Glomerular visceral epithelial cell (primary cell): ENCODE measurements around the gene IQGAP1.
"Not testable (repeated sequence)": the region's sequence is repeated elsewhere in the genome, so short reads cannot be mapped to it uniquely, and the experiment has no call there.

Experiments used
- DNase-seq: peaks from one replicate; pipeline ENCODE4 v3.0.0-alpha.2; 2016; ENCODE audit errors: extremely low spot score

The IQGAP1 gene

GRCh38 chr15:90376789-90377188, 11.3 kb upstream of the IQGAP1 start:
- DNase-seq, result no peak

- no peak for DNase-seq
These were observed 8.8 kb upstream of the IQGAP1 start for GRCh38 chr15:90379263-90379662.

- DNase-seq, result no peak
These were observed 6.5 kb upstream of the IQGAP1 start for GRCh38 chr15:90381515-90381914.

- DNase-seq, result no peak
These were observed 5.7 kb upstream of the IQGAP1 start for GRCh38 chr15:90382320-90382719.

- DNase-seq, result no peak
These were observed 1.8 kb upstream of the IQGAP1 start for GRCh38 chr15:90386221-90386620.

- peak; percentile 74 for DNase-seq
These were observed 679 bp downstream of the IQGAP1 start for GRCh38 chr15:90388462-90389380.

GRCh38 chr15:90389513-90389912, 1.5 kb downstream of the IQGAP1 start:
- DNase-seq, result no peak

GRCh38 chr15:90393040-90393439, 5.0 kb downstream of the IQGAP1 start:
- no peak for DNase-seq

- DNase-seq, result no peak
These were observed 6.0 kb downstream of the IQGAP1 start for GRCh38 chr15:90394074-90394473.

- no peak for DNase-seq
These were observed 6.9 kb downstream of the IQGAP1 start for GRCh38 chr15:90394748-90395442.

GRCh38 chr15:90396321-90396720, 8.3 kb downstream of the IQGAP1 start:
- DNase-seq, result no peak

- DNase-seq, result no peak
These were observed 12.1 kb downstream of the IQGAP1 start for GRCh38 chr15:90400005-90400758.

GRCh38 chr15:90400759-90401314, 12.8 kb downstream of the IQGAP1 start:
- DNase-seq, result peak; percentile 94

- no peak for DNase-seq
These were observed 13.5 kb downstream of the IQGAP1 start for GRCh38 chr15:90401495-90401894.

- DNase-seq, result peak; percentile 88
These were observed 14.2 kb downstream of the IQGAP1 start for GRCh38 chr15:90402223-90402622.

- DNase-seq, result no peak
These were observed 14.7 kb downstream of the IQGAP1 start for GRCh38 chr15:90402767-90403166.

GRCh38 chr15:90405055-90405607, 17.1 kb downstream of the IQGAP1 start:
- DNase-seq, result no peak

GRCh38 chr15:90407336-90407735, 19.3 kb downstream of the IQGAP1 start:
- DNase-seq, result no peak

GRCh38 chr15:90407871-90408317, 19.9 kb downstream of the IQGAP1 start:
- no peak for DNase-seq

GRCh38 chr15:90408657-90409056, 20.6 kb downstream of the IQGAP1 start:
- no peak for DNase-seq

- not testable (repeated sequence) for DNase-seq
These were observed 21.5 kb downstream of the IQGAP1 start for GRCh38 chr15:90409587-90409986.

GRCh38 chr15:90410316-90410715, 22.3 kb downstream of the IQGAP1 start:
- DNase-seq, result not testable (repeated sequence)
